Camera-type eye (tissue), 1 donor: Measurements from ENCODE around the gene GBP1. TPM values are rescaled to one million over a fixed set of nuclear protein-coding genes. Genes with fewer than 3 reads are reported as not detected.

Experiments used
- total RNA-seq: library from RNA; depleted of rRNA; stranded (reverse); fragments of >200 nt; gene quantifications from one replicate; pipeline ENCODE4 v1.2.3, GENCODE V29; 2014

Gene GBP1
- 30.1 TPM for total RNA-seq

GRCh38 chr1:89065079-89065868 is at the start of gene GBP1:
Gene GBP1 (minus strand): TSS chr1:89065208. CDS start chr1:89063234, 1,974 bp downstream.

GRCh38 chr1:89022167-89022959 is 42.6 kb downstream of the GBP1 start, which contains the start of gene GBP3:
Gene GBP3 (minus strand): TSS chr1:89022866. CDS start chr1:89020721, 2,145 bp downstream.

Other genes starting within 250 kb of the GBP1 start
- 56.8 TPM for gene GTF2B, start 173.6 kb downstream of the GBP1 start, total RNA-seq
- gene KYAT3, start 72.6 kb downstream of the GBP1 start, total RNA-seq: 22.4 TPM
- 24.7 TPM for gene RBMXL1, start 72.6 kb downstream of the GBP1 start, total RNA-seq
- gene GBP3, start 42.3 kb downstream of the GBP1 start, total RNA-seq: 5.4 TPM
- gene GBP2, start 60.9 kb upstream of the GBP1 start, total RNA-seq: 11.4 TPM
- not detected for gene GBP7, start 110.8 kb upstream of the GBP1 start, total RNA-seq
- 6.5 TPM for gene GBP4, start 133.7 kb upstream of the GBP1 start, total RNA-seq
- 0.93 TPM for gene GBP5, start 207.7 kb upstream of the GBP1 start, total RNA-seq